Endothelial cell of umbilical vein (primary cell): ENCODE measurements around the gene SEC11C.

Experiments used
- EZH2 ChIP-seq: IDR thresholded peaks from 2 replicates; pipeline ENCODE4 v1.6.1; 2012; ENCODE audit warnings: borderline replicate concordance, low read depth, mild to moderate bottlenecking, moderate library complexity, low read length, inconsistent platforms; ENCODE audit not compliant: severe bottlenecking
- FOS ChIP-seq: IDR thresholded peaks from 2 replicates; pipeline ENCODE4 v1.6.1; 2011; ENCODE audit warnings: mild to moderate bottlenecking, low read length, moderate library complexity, borderline replicate concordance; ENCODE audit not compliant: insufficient read depth
- GATA2 ChIP-seq: IDR thresholded peaks from 2 replicates; pipeline ENCODE4 v1.7.0; 2011; ENCODE audit warnings: low read depth, mild to moderate bottlenecking, moderate library complexity, mixed read lengths, low read length; ENCODE audit not compliant: insufficient read length, insufficient read depth
- JUN ChIP-seq: IDR thresholded peaks from 2 replicates; pipeline ENCODE4 v1.6.1; 2011; ENCODE audit warnings: borderline replicate concordance, low read depth; ENCODE audit not compliant: insufficient read length, insufficient read depth
- MYC ChIP-seq: IDR thresholded peaks from one replicate; pipeline ENCODE4 v1.6.1; 2011; ENCODE audit warnings: mild to moderate bottlenecking, low read depth, low read length
- POLR2A ChIP-seq: IDR thresholded peaks from 2 replicates; pipeline ENCODE4 v1.6.1; 2012; ENCODE audit warnings: low read depth, mild to moderate bottlenecking, control low read depth, low read length
- POLR2AphosphoS5 ChIP-seq: IDR thresholded peaks from 2 replicates; pipeline ENCODE4 v1.6.1; 2012; ENCODE audit warnings: low read depth, mild to moderate bottlenecking, control low read depth, low read length, moderate library complexity; ENCODE audit not compliant: insufficient read depth
- TF ChIP-seq, protein P1 (sequence below), 2 donors: IDR thresholded peaks; 1 replicate in 1 of 2; 2 replicates in 1 of 2; pipeline ENCODE4 v1.5.1; 2011; ENCODE audit warnings: low read length in 2 of 2, mild to moderate bottlenecking in 2 of 2, moderate library complexity in 2 of 2, control low read depth in 1 of 2, inconsistent platforms in 1 of 2, low read depth in 1 of 2; ENCODE audit not compliant: insufficient read depth in 1 of 2; ENCODE audit errors: extremely low read depth in 1 of 2
- TF ChIP-seq, protein P2 (sequence below): IDR thresholded peaks from 2 replicates; pipeline ENCODE4 v1.6.1; 2011; ENCODE audit not compliant: insufficient read depth, insufficient read length

DNA sequence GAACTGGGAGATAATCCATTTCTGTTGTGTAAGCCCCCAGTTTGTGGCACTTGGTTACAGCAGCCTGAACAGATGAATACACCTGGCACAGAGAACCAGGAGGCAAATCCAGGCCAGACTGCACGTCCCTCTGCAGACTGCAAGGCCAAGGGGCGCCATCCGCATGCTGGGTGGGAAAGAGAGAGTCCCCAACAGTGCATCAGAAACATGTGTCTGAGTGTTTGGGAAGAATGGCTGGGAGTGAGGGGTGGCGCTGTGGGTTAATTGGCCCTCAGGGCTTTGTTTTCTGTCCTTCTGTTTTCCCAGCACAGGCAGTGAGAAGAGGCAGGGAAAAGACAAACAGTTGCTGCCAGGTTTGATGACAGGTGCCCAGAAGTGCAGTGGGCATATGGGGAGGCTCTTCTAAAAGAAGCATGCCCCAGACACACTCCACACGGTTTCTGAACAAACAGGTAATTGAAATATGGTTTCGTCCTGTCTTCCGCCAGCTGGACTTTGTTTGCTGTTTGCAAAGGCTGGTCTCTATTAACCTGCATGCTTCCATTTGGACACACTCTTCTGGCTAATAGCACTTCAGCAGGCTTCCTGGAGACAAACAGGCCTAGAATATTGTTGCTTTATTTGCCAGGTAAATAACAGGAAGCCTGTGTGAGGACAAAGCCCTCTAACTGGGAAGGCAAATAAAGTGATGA lies 43.4 kb upstream of the SEC11C start:
- TF ChIP-seq FOS: no peak
- TF ChIP-seq, protein P1, sequence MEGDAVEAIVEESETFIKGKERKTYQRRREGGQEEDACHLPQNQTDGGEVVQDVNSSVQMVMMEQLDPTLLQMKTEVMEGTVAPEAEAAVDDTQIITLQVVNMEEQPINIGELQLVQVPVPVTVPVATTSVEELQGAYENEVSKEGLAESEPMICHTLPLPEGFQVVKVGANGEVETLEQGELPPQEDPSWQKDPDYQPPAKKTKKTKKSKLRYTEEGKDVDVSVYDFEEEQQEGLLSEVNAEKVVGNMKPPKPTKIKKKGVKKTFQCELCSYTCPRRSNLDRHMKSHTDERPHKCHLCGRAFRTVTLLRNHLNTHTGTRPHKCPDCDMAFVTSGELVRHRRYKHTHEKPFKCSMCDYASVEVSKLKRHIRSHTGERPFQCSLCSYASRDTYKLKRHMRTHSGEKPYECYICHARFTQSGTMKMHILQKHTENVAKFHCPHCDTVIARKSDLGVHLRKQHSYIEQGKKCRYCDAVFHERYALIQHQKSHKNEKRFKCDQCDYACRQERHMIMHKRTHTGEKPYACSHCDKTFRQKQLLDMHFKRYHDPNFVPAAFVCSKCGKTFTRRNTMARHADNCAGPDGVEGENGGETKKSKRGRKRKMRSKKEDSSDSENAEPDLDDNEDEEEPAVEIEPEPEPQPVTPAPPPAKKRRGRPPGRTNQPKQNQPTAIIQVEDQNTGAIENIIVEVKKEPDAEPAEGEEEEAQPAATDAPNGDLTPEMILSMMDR (IDR thresholded peaks at IDR 0.05; ENCODE audit: extremely low read depth in 1 of 2, insufficient read depth in 1 of 2, low read depth in 1 of 2, low read length in 2 of 2): no peak
- no peak for TF ChIP-seq POLR2A
- no peak for TF ChIP-seq JUN
- TF ChIP-seq, protein P2, sequence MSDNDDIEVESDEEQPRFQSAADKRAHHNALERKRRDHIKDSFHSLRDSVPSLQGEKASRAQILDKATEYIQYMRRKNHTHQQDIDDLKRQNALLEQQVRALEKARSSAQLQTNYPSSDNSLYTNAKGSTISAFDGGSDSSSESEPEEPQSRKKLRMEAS: no peak
- TF ChIP-seq EZH2: no peak
- TF ChIP-seq POLR2AphosphoS5: no peak
- TF ChIP-seq GATA2: no peak
- no peak for TF ChIP-seq MYC
